NCI-H2029 (cell line): ENCODE results near the gene GRAMD1B.
A peak's percentile ranks its signal among the peaks of the same experiment; 100 is the strongest.
"Not testable (repeated sequence)": the region's sequence is repeated elsewhere in the genome, so short reads cannot be mapped to it uniquely, and the experiment has no call there.

ENCODE experiments used
- DNase-seq: peaks from one replicate; lab custom pipeline; 2025; lab: John Stamatoyannopoulos, UW

Gene GRAMD1B

GRCh38 chr11:123641495-123641840 is 211.4 kb downstream of the GRAMD1B start:
- DNase-seq, result no peak

GRCh38 chr11:123642435-123642834 is 212.4 kb downstream of the GRAMD1B start:
- DNase-seq, result no peak

- no peak for DNase-seq
Observed at GRCh38 chr11:123645286-123645975, 215.4 kb downstream of the GRAMD1B start.

- DNase-seq, result no peak
Observed at GRCh38 chr11:123650901-123651300, 220.8 kb downstream of the GRAMD1B start.

- no peak for DNase-seq
Observed at GRCh38 chr11:123652599-123652998, 222.5 kb downstream of the GRAMD1B start.

GRCh38 chr11:123653483-123653826 is 223.4 kb downstream of the GRAMD1B start:
- DNase-seq, result no peak

GRCh38 chr11:123653827-123654565 is 223.9 kb downstream of the GRAMD1B start:
- DNase-seq, result no peak

GRCh38 chr11:123654566-123655081 is 224.6 kb downstream of the GRAMD1B start, which contains the start of gene SCN3B:
SCN3B (minus strand) TSS chr11:123654624; CDS start chr11:123653801, 823 bp downstream.
- DNase-seq, result peak; percentile 63

- no peak for DNase-seq
Observed at GRCh38 chr11:123659311-123659710, 229.2 kb downstream of the GRAMD1B start.

- DNase-seq, result not testable (repeated sequence)
Observed at GRCh38 chr11:123659965-123660364, 229.9 kb downstream of the GRAMD1B start.

GRCh38 chr11:123665306-123665705 is 235.2 kb downstream of the GRAMD1B start:
- no peak for DNase-seq

GRCh38 chr11:123670081-123670480 is 240.0 kb downstream of the GRAMD1B start:
- no peak for DNase-seq

- DNase-seq, result no peak
Observed at GRCh38 chr11:123671534-123671933, 241.5 kb downstream of the GRAMD1B start.

GRCh38 chr11:123672568-123672967 is 242.5 kb downstream of the GRAMD1B start:
- no peak for DNase-seq

GRCh38 chr11:123674297-123674696 is 244.2 kb downstream of the GRAMD1B start:
- peak; percentile 3 for DNase-seq
